Neural progenitor cell (in vitro differentiated cells): ENCODE data around the gene PRSS2.

ENCODE experiments used
- CTCF ChIP-seq: fragments of 200-600 bp; sonication (generic); IDR thresholded peaks from 2 replicates; pipeline ENCODE4 v1.5.1; 2017; ENCODE audit warnings: antibody characterized with exemption, mild to moderate bottlenecking
- EZH2 ChIP-seq: fragments of 200-600 bp; sonication (generic); IDR thresholded peaks from 2 replicates; pipeline ENCODE4 v1.6.1; 2017; ENCODE audit warnings: antibody characterized with exemption, mild to moderate bottlenecking, moderate library complexity
- EZH2phosphoT487 ChIP-seq: fragments of 200-600 bp; sonication (generic); IDR thresholded peaks from 2 replicates; pipeline ENCODE4 v1.6.1; 2017; ENCODE audit warnings: antibody characterized with exemption

GRCh38 chr7:142793156-142793555, 22.4 kb downstream of the PRSS2 start:
- no peak for TF ChIP-seq CTCF
- no peak for TF ChIP-seq EZH2phosphoT487
- no peak for TF ChIP-seq EZH2
